GM12878 (cell line): ENCODE results near the gene ANGPTL4. TPM values are rescaled to one million over a fixed set of nuclear protein-coding genes. Genes with fewer than 3 reads are reported as not detected.
"Not testable (repeated sequence)": the region's sequence is repeated elsewhere in the genome, so short reads cannot be mapped to it uniquely, and the experiment has no call there.

Source experiments
- ATAC-seq: fragments of 200-7000 bp; cut with Tn5 transposase; 3 replicates; pipeline ENCODE4 v1.9.1; 2020; ENCODE audit warnings: mild to moderate bottlenecking, moderate library complexity
- BruUV-seq: library from RNA; stranded (reverse); fragments of 400-500 nt; replicated peaks from 2 replicates; lab custom pipeline; 2021; lab: Mats Ljungman, UMichigan
- CTCF ChIA-PET: fragments of 300-600 bp; sonication (Branson Sonifier 250); formaldehyde crosslinking; extraction: SDS; loops from one replicate; lab custom pipeline; 2021; ENCODE audit warnings: inconsistent platforms; lab: Yijun Ruan, JAX
- POLR2A ChIA-PET: fragments of 350-600 bp; formaldehyde crosslinking; extraction: SDS; loops from one replicate; lab custom pipeline; 2021; ENCODE audit warnings: inconsistent platforms; lab: Charles Lee
- RAD21 ChIA-PET: fragments of 300-600 bp; sonication (Branson Sonifier 250); formaldehyde crosslinking; loops from one replicate; lab custom pipeline; 2023; ENCODE audit warnings: antibody characterized with exemption; ENCODE audit not compliant: unreplicated experiment; lab: Charles Lee
- SMC1A ChIA-PET: fragments of 300-600 bp; sonication (Branson Sonifier 250); formaldehyde crosslinking; loops from one replicate; lab custom pipeline; 2023; ENCODE audit not compliant: unreplicated experiment, uncharacterized antibody; lab: Charles Lee
- DNase-seq: peaks from one replicate; pipeline ENCODE4 v3.0.0-alpha.2; 2011; ENCODE audit warnings: low read depth, low spot score
- FAIRE-seq: peaks from 3 replicates; lab custom pipeline; 2011; peaks lifted over from hg19 to GRCh38; lab: Jason Lieb, UNC
- H2AFZ ChIP-seq: 2 replicates; pipeline ENCODE4 v1.6.0; 2011; ENCODE audit warnings: low read depth, low read length, control low read depth; ENCODE audit not compliant: control insufficient read depth
- H3K27ac ChIP-seq: 2 replicates; pipeline ENCODE4 v1.5.1; 2011; ENCODE audit warnings: control low read depth; ENCODE audit not compliant: control insufficient read depth, insufficient read depth
- H3K27me3 ChIP-seq, 2 experiments: replicated peaks in 1 of 2; 2 replicates each; pipeline versions ENCODE4 v1.6.0 to v1.6.1; 2011; ENCODE audit warnings: low read length in 1 of 2; ENCODE audit not compliant: control insufficient read depth in 2 of 2, insufficient read depth in 2 of 2
- H3K36me3 ChIP-seq, 2 experiments: 2 replicates each; pipeline ENCODE4 v1.5.1; 2011; ENCODE audit warnings: low read length in 1 of 2; ENCODE audit not compliant: control insufficient read depth in 2 of 2, insufficient read depth in 2 of 2
- H3K4me1 ChIP-seq: 2 replicates; pipeline ENCODE4 v1.6.1; 2011; ENCODE audit warnings: mild to moderate bottlenecking, low read length, moderate library complexity, mixed read lengths; ENCODE audit not compliant: control insufficient read depth, insufficient read depth
- H3K4me2 ChIP-seq: 2 replicates; pipeline ENCODE4 v1.6.0; 2011; ENCODE audit warnings: control low read depth; ENCODE audit not compliant: control insufficient read depth, insufficient read depth
- H3K4me3 ChIP-seq: fragments of 200-600 bp; sonication (generic); 2 replicates; pipeline ENCODE4 v1.5.1; 2016
- H3K79me2 ChIP-seq: 2 replicates; pipeline ENCODE4 v1.6.0; 2011; ENCODE audit warnings: low read length; ENCODE audit not compliant: control insufficient read depth, insufficient read depth
- H3K9ac ChIP-seq: 2 replicates; pipeline ENCODE4 v1.8.0; 2011; ENCODE audit warnings: low read length, control low read depth, mixed read lengths; ENCODE audit not compliant: control insufficient read depth, insufficient read depth
- H3K9me3 ChIP-seq: replicated peaks from 3 replicates; pipeline ENCODE4 v1.5.1; 2011; ENCODE audit warnings: mild to moderate bottlenecking, low read length; ENCODE audit not compliant: control insufficient read depth, insufficient read depth
- H4K20me1 ChIP-seq: 2 replicates; pipeline ENCODE4 v1.6.0; 2011; ENCODE audit not compliant: control insufficient read depth, insufficient read depth
- BCL11A ChIP-seq: IDR thresholded peaks from 2 replicates; pipeline ENCODE4 v1.6.1; 2011; ENCODE audit warnings: low read depth, low read length
- NFYB ChIP-seq: IDR thresholded peaks from 2 replicates; pipeline ENCODE4 v1.6.1; 2011; ENCODE audit warnings: low read depth, mild to moderate bottlenecking, low read length, improper control_type of control experiment, moderate library complexity; ENCODE audit not compliant: insufficient read depth
- WGBS: methylation state at CpG from one replicate; pipeline ENCODE4 v1.1.6; 2016; ENCODE audit warnings: low lambda C conversion rate; ENCODE audit not compliant: insufficient replicate concordance, insufficient coverage; ENCODE audit errors: missing lambda C conversion rate; 5-methylcytosine and 5-hydroxymethylcytosine counted together
- in situ Hi-C: fragments of 300-500 bp; cut with MboI; formaldehyde crosslinking; loops from 9 replicates; pipeline ENCODE4 v1.14.3; 2018; ENCODE audit warnings: mixed read lengths
- intact Hi-C: fragments of 100-400 bp; cut with micrococcal nuclease; formaldehyde crosslinking; loops from one replicate; pipeline ENCODE4 v1.14.2; 2022; ENCODE audit not compliant: unreplicated experiment
- polyA plus RNA-seq, 11 experiments: library from polyadenylated mRNA; depleted of rRNA in 4 of 11; unstranded in 6 of 11; stranded (reverse) in 5 of 11; fragments of >200 nt; fragmentation: Nextera tagmentation in 4 of 11; fragmentation: Illumina TruSeq in 1 of 11; extraction: Ambion mirVana in 4 of 11; extraction: Trizol in 1 of 11; gene quantifications; 1 replicate in 1 of 11; 2 replicates in 10 of 11; pipeline versions ENCODE4 v1.2.1 to v1.2.3, GENCODE V29; 2011 to 2016; ENCODE audit warnings: inconsistent platforms in 2 of 11, missing spikeins in 2 of 11, low read depth in 1 of 11
- total RNA-seq, 4 experiments: library from RNA; depleted of rRNA in 3 of 4; stranded (reverse); fragments of >200 nt in 3 of 4; fragmentation: Illumina TruSeq in 1 of 4; extraction: Trizol in 1 of 4; gene quantifications; 2 replicates each; pipeline versions ENCODE4 v1.2.1 to v1.2.3, GENCODE V29; 2013 to 2021

The ANGPTL4 gene
- total and polyA plus RNA-seq, 10 of the 15 experiments (the other 5 are each of a cell fraction or from before 2014, with no cell fraction given) = 0.45 TPM; not detected in 9

GRCh38 chr19:8377598-8377997, 13.6 kb downstream of the ANGPTL4 start:
- Histone ChIP-seq H3K27ac (no peak overlapping the region), H3K4me2 (no peak overlapping the region), H3K9ac (no peak overlapping the region), H3K4me3 (no peak overlapping the region), H3K9me3 (no peaks in the 10 kb centered on the region), H3K36me3 (no peaks in the 10 kb centered on the region), H3K4me1 (no peaks in the 10 kb centered on the region), H4K20me1 (no peaks in the 10 kb centered on the region), H3K79me2 (no peaks in the 10 kb centered on the region), H2AFZ (no peak overlapping the region), H3K27me3 (no peaks in the 10 kb centered on the region)
- DNase-seq (no peak), FAIRE-seq (no peak), ATAC-seq (no peak)
- intact Hi-C loops = no loop called here
- POLR2A ChIA-PET = interaction anchor here (0.7 kb wide), 1 partner anchor 108 kb away, joined by 3 read pairs; no protein-coding TSS in a partner anchor
- CTCF ChIA-PET = interaction anchor here (1.7 kb wide), 1 partner anchor 24 kb away, joined by 5 read pairs; no protein-coding TSS in a partner anchor
- SMC1A ChIA-PET = no interaction called here
- in situ Hi-C loops = no loop called here
- no TSS peak for BruUV-seq
- RAD21 ChIA-PET = no interaction called here
- 0% methylated on average over 1 of the region's 1 CpG for WGBS
- no peak for TF ChIP-seq BCL11A

GRCh38 chr19:8379156-8379891, 15.4 kb downstream of the ANGPTL4 start:
- WGBS = 81% methylated on average over 13 of the region's 13 CpGs
- SMC1A ChIA-PET = not testable (repeated sequence)

GRCh38 chr19:8384569-8384968, 20.6 kb downstream of the ANGPTL4 start:
- H3K27me3 ChIP-seq, intact Hi-C loops, H4K20me1 ChIP-seq, CTCF ChIA-PET, in situ Hi-C loops, H3K9me3 ChIP-seq, H3K4me1 ChIP-seq, POLR2A ChIA-PET, DNase-seq, H3K36me3 ChIP-seq, H3K27ac ChIP-seq, BruUV-seq, FAIRE-seq, H2AFZ ChIP-seq, RAD21 ChIA-PET, ATAC-seq, H3K9ac ChIP-seq, H3K79me2 ChIP-seq, H3K4me2 ChIP-seq, SMC1A ChIA-PET, H3K4me3 ChIP-seq: not testable (repeated sequence)
- 71% methylated on average over 4 of the region's 4 CpGs for WGBS

More at GRCh38 chr19:8379156-8379891, 15.4 kb downstream of the ANGPTL4 start:
- intact Hi-C loops, FAIRE-seq, H3K9me3 ChIP-seq, H3K79me2 ChIP-seq, H3K4me3 ChIP-seq, H3K4me2 ChIP-seq, in situ Hi-C loops, H3K36me3 ChIP-seq, DNase-seq, ATAC-seq, POLR2A ChIA-PET, H3K4me1 ChIP-seq, BruUV-seq, CTCF ChIA-PET, H3K9ac ChIP-seq, H2AFZ ChIP-seq, H3K27ac ChIP-seq, H3K27me3 ChIP-seq, H4K20me1 ChIP-seq, RAD21 ChIA-PET: not testable (repeated sequence)
- peak; percentile 81 for TF ChIP-seq NFYB
